ENCODE results near the gene LPGAT1.
A peak's percentile ranks its signal among the peaks of the same experiment; 100 is the strongest.
"Not testable (repeated sequence)": the region's sequence is repeated elsewhere in the genome, so short reads cannot be mapped to it uniquely, and the experiment has no call there.

The LPGAT1 gene

DNA sequence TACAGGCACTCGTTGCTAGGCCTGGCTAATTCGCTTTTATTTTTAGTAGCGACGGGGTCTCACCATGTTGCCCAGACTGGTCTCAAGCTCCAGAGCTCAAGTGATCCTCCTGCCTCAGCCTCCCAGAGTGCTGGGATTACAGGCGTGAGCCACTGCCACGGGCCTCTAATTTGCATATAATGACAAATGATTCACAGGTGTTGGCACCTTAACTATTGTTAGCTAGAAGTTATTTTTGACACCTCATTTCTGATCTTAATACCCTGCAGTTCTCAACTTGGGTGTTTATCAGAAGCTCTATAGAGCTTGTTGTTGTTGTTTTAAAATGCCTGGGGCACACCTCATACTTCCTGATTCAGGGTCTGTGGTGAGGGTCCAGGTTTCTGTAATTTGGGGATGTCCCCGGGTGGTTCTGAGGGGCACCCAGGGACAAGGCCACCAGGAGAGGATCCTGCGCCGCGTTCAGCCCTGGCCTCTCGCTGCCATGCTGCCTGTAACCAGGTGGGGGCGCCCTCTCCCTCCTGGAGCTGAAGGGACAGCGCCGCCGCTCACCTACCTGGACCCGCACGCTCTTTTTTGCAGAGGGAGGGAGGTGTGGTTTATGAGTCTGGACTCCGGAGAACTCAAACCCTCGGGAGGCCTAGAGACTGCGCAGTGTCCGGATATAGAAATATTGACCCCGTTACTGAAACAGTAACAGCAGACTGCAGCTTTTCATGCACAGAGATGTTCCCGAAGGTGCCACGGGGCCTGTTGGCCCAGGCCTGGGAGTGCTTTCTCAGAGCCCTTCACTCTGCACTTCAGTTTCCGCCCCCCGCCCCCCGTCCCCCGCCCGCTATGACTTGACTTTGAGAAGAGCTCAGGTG lies 132.2 kb downstream of the LPGAT1 start:
- peak; percentile 47 for DNase-seq

DNA sequence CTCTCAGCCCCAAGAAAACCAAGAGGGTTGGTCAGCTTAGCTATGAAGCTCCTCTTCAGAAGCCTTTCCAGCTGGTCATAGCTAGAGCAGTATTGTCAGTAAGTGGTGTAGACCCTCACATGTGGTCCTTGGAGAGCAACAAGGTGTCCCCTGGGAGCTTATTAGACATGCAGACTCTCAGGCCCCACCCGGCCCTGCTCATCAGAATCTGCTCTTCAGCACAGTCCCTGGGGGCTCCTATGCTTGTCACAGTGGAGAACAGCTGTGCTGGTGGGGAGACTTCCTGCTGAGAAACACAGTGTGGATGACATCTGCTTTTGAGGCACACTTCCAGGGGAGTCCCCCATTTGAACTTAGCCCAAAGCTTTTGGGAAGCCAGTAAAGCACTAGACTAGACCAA lies 133.2 kb downstream of the LPGAT1 start:
- DNase-seq: no peak

DNA sequence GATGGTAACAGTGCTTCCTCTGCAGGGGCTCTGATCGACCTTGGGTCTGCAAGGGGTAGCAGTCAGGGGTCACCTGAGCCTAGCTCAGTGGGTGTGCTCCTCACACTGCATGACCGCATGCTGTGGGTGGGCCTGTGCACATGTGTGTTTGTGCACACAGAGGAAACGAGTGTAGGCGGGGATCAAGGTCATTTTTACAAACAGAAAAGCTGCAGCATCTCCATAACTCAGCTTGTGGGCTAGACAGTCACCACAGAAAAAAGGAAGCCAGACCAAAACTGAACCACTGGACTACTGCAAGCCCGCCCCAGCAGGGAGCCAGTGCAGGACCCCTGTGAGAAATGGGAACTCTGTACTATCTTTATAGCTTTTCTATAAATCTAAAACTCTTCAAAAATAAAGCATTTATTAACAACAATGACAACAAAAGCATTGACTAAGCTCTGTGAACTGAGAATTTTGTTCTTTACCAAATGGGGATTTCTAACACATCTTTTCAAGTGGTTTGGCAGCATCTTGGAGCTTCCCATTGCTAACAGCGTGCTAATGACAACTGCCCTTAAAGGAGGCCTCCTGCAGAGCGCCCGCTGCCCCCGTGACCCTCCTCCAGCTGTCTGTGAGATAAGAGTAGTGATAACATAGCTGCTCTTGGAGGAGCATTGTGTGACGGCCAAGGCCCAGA lies 135.3 kb downstream of the LPGAT1 start:
- no peak for DNase-seq

DNA sequence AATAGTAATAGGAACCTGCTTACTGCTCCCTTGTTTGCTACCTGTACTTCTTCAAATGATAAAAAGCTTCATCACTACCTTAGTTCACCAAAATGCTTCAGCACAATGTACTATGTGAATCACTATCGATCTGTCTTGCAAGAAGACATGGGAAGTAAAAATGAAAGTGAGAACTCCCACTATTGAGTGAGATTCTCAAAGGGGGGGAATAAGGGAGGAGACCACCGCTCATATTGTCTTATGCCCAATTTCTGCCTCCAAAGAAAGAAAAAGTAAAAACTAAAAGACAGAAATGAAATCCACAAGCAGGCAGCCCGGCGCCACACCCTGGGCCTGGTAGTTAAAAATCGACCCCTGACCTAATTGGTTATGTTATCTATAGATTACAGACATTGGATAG lies 136.7 kb downstream of the LPGAT1 start:
- not testable (repeated sequence) for DNase-seq
